Astrocyte (in vitro differentiated cells and primary cell): ENCODE results near the gene PRTN3. TPM values are rescaled to one million over a fixed set of nuclear protein-coding genes. Genes with fewer than 3 reads are reported as not detected.

ENCODE experiments used
- DNase-seq: peaks from one replicate; pipeline ENCODE4 v3.0.0-alpha.2; 2010; ENCODE audit warnings: low read depth
- FAIRE-seq: peaks from 2 replicates; lab custom pipeline; 2011; peaks lifted over from hg19 to GRCh38; lab: Jason Lieb, UNC
- H2AFZ ChIP-seq: 2 replicates; pipeline ENCODE4 v1.6.0; 2012; ENCODE audit warnings: low read depth, low read length, inconsistent platforms
- H3K27ac ChIP-seq: 2 replicates; pipeline ENCODE4 v1.5.1; 2011; ENCODE audit warnings: low read depth, low read length, inconsistent platforms
- H3K27me3 ChIP-seq: 2 replicates; pipeline ENCODE4 v1.6.0; 2011; ENCODE audit warnings: low read length, inconsistent platforms; ENCODE audit not compliant: insufficient read depth
- H3K36me3 ChIP-seq: 2 replicates; pipeline ENCODE4 v1.5.1; 2011; ENCODE audit warnings: low read length, inconsistent platforms; ENCODE audit not compliant: insufficient read depth
- H3K4me1 ChIP-seq: 2 replicates; pipeline ENCODE4 v1.5.1; 2011; ENCODE audit warnings: low read length, inconsistent platforms; ENCODE audit not compliant: insufficient read depth
- H3K4me2 ChIP-seq: 2 replicates; pipeline ENCODE4 v1.6.0; 2012; ENCODE audit warnings: low read length, inconsistent platforms
- H3K4me3 ChIP-seq: 2 replicates; pipeline ENCODE4 v1.5.1; 2011; ENCODE audit warnings: low read depth, mild to moderate bottlenecking, low read length, inconsistent platforms; ENCODE audit not compliant: insufficient read depth
- H3K79me2 ChIP-seq: 2 replicates; pipeline ENCODE4 v1.6.0; 2012; ENCODE audit warnings: mild to moderate bottlenecking, low read length, inconsistent platforms; ENCODE audit not compliant: insufficient read depth
- H3K9ac ChIP-seq: 2 replicates; pipeline ENCODE4 v1.6.0; 2012; ENCODE audit warnings: mild to moderate bottlenecking, low read length, inconsistent platforms
- H3K9me3 ChIP-seq: 2 replicates; pipeline ENCODE4 v1.5.1; 2012; ENCODE audit warnings: low read depth, mild to moderate bottlenecking, low read length, inconsistent platforms; ENCODE audit not compliant: insufficient read depth
- H4K20me1 ChIP-seq: 2 replicates; pipeline ENCODE4 v1.6.0; 2012; ENCODE audit warnings: low read length, inconsistent platforms; ENCODE audit not compliant: insufficient read depth
- H3K27ac Mint-ChIP-seq: one replicate; pipeline ENCODE4 v1.8.0; 2021; ENCODE audit warnings: mild to moderate bottlenecking, mixed read lengths; ENCODE audit not compliant: unreplicated experiment
- H3K27me3 Mint-ChIP-seq: one replicate; pipeline ENCODE4 v1.8.0; 2021; ENCODE audit warnings: low read depth, mixed read lengths; ENCODE audit not compliant: unreplicated experiment
- H3K36me3 Mint-ChIP-seq: one replicate; pipeline ENCODE4 v1.8.0; 2021; ENCODE audit warnings: low read depth, mixed read lengths; ENCODE audit not compliant: unreplicated experiment
- H3K4me1 Mint-ChIP-seq: one replicate; pipeline ENCODE4 v1.8.0; 2021; ENCODE audit warnings: low read depth, mixed read lengths; ENCODE audit not compliant: unreplicated experiment
- H3K4me3 Mint-ChIP-seq: one replicate; pipeline ENCODE4 v1.8.0; 2021; ENCODE audit warnings: mild to moderate bottlenecking, moderate library complexity, mixed read lengths; ENCODE audit not compliant: unreplicated experiment
- H3K9me3 Mint-ChIP-seq: one replicate; pipeline ENCODE4 v1.8.0; 2021; ENCODE audit warnings: mild to moderate bottlenecking, mixed read lengths; ENCODE audit not compliant: unreplicated experiment
- EZH2 ChIP-seq: IDR thresholded peaks from 2 replicates; pipeline ENCODE4 v1.6.1; 2012; ENCODE audit warnings: mild to moderate bottlenecking, low read length, inconsistent platforms; ENCODE audit not compliant: insufficient read depth
- total RNA-seq: library from RNA; stranded (reverse); gene quantifications from 2 replicates; pipeline ENCODE4 v1.2.1, GENCODE V29; 2021
- TF ChIP-seq, protein P1 (sequence below): IDR thresholded peaks from 2 replicates; pipeline ENCODE4 v1.5.1; 2011; ENCODE audit warnings: low read depth, mild to moderate bottlenecking, inconsistent platforms, low read length, moderate library complexity; ENCODE audit not compliant: insufficient read depth

Gene PRTN3
- total RNA-seq, 1 donor from 2014 or later: not detected

- Mint-ChIP-seq H3K27me3 (no peaks in the 10 kb centered on the region), H3K36me3 (peaks cover 2% of the 10 kb centered on the region), H3K9me3 (no peaks in the 10 kb centered on the region), H3K27ac (no peak overlapping the region), H3K4me1 (peaks cover 6% of the 10 kb centered on the region), H3K4me3 (no peak overlapping the region)
- peak overlapping the region; percentile 18 for H2AFZ ChIP-seq
- H3K4me2 ChIP-seq: no peak overlapping the region
- peaks cover 23% of the 10 kb centered on the region for H4K20me1 ChIP-seq
- FAIRE-seq (no peak), DNase-seq (no peak)
- no peak overlapping the region for H3K27ac ChIP-seq
- H3K4me3 ChIP-seq: no peak overlapping the region
- H3K27me3 ChIP-seq: no peaks in the 10 kb centered on the region
- peaks cover 11% of the 10 kb centered on the region for H3K4me1 ChIP-seq
- H3K36me3 ChIP-seq: peaks cover 4% of the 10 kb centered on the region
- H3K9ac ChIP-seq: no peak overlapping the region
- TF ChIP-seq, protein P1, sequence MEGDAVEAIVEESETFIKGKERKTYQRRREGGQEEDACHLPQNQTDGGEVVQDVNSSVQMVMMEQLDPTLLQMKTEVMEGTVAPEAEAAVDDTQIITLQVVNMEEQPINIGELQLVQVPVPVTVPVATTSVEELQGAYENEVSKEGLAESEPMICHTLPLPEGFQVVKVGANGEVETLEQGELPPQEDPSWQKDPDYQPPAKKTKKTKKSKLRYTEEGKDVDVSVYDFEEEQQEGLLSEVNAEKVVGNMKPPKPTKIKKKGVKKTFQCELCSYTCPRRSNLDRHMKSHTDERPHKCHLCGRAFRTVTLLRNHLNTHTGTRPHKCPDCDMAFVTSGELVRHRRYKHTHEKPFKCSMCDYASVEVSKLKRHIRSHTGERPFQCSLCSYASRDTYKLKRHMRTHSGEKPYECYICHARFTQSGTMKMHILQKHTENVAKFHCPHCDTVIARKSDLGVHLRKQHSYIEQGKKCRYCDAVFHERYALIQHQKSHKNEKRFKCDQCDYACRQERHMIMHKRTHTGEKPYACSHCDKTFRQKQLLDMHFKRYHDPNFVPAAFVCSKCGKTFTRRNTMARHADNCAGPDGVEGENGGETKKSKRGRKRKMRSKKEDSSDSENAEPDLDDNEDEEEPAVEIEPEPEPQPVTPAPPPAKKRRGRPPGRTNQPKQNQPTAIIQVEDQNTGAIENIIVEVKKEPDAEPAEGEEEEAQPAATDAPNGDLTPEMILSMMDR: no peak
- no peak for TF ChIP-seq EZH2
- H3K79me2 ChIP-seq: peaks cover 24% of the 10 kb centered on the region
- no peaks in the 10 kb centered on the region for H3K9me3 ChIP-seq
Observed at GRCh38 chr19:795073-795611, 45.7 kb upstream of the PRTN3 start.

DNA sequence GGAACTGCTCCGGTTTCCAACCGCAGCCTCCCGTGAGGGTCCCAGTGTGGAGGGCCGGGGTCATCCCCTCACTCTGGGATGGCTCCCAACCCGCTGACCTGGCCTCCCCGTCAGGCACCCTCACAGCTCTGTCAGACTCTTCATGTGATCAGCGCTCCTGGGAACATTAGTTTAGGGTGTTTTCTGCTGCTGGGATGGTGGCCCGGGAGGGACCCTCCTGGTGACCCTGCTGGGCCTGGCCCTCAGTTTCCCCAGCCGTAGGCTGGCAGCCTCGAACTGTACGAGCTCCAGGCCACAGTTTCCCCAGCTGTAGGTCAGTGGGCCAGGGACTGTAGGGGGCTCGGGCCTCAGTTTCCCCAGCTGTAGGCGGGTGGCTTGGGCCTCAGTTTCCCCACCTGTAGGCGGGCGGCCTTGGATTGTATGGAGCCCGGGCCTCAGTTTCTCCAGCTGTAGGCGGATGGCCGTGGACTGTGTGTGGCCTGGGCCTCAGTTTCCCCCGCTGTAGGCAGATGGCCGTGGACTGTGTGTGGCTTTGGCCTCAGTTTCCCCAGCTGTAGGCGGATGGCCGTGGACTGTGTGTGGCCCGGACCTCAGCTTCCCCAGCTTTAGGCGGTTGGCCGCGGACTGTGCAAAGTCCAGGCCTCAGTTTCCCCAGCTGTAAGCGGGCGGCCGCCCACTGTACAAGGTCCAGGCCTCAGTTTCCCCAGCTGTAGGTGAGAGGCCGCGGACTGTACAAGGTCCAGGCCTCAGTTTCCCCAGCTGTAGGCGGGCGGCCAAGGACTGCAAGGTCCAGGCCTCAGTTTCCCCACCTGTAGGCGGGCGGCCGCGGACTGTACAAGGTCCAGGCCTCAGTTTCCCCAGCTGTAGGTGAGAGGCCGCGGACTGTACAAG lies 44.9 kb upstream of the PRTN3 start:
- peak overlapping the region; percentile 95 for H3K4me2 ChIP-seq

More for the DNA sequence above, 44.9 kb upstream of the PRTN3 start:
- Histone ChIP-seq H3K36me3 (peaks cover 10% of the 10 kb centered on the region), H2AFZ (peak overlapping the region; percentile 97), H3K27me3 (no peaks in the 10 kb centered on the region), H3K4me1 (peaks cover 19% of the 10 kb centered on the region), H3K9ac (peak overlapping the region; percentile 92), H3K79me2 (peaks cover 32% of the 10 kb centered on the region), H4K20me1 (peaks cover 31% of the 10 kb centered on the region), H3K4me3 (peak overlapping the region; percentile 62), H3K9me3 (no peaks in the 10 kb centered on the region), H3K27ac (peak overlapping the region; percentile 89)
- DNase-seq: no peak
- Mint-ChIP-seq H3K9me3 (no peaks in the 10 kb centered on the region), H3K27me3 (no peaks in the 10 kb centered on the region), H3K27ac (no peak overlapping the region), H3K36me3 (peaks cover 7% of the 10 kb centered on the region), H3K4me3 (no peak overlapping the region), H3K4me1 (peaks cover 11% of the 10 kb centered on the region)
- TF ChIP-seq, protein P1: no peak
- TF ChIP-seq EZH2: no peak
- no peak for FAIRE-seq
